ENCODE data around the gene SCAF11. TPM values are rescaled to one million over a fixed set of nuclear protein-coding genes. Genes with fewer than 3 reads are reported as not detected.

SCAF11 gene
- total RNA-seq, 2 experiments from 2014 or later: 107 to 114 TPM

DNA sequence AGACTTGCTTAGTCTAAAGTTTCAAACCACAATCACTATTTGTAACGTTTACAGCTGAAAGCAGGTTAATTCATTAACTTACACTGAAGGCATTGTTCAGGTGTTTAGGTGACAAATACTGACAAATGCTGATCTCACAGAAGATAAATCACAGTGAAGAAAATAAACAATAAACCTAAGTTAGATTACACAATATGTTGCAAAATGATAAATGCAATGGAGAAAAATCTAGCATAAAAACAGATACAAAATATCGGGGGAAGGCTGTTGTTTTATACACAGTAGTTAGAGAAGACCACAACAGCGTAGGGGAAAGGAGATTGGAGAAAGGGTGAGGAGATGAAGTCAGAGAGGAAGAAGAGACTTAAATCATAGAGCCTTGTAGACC is 3.0 kb downstream of the SCAF11 start:
- POLR2A ChIA-PET: no interaction called here
- CTCF ChIA-PET: no interaction called here

DNA sequence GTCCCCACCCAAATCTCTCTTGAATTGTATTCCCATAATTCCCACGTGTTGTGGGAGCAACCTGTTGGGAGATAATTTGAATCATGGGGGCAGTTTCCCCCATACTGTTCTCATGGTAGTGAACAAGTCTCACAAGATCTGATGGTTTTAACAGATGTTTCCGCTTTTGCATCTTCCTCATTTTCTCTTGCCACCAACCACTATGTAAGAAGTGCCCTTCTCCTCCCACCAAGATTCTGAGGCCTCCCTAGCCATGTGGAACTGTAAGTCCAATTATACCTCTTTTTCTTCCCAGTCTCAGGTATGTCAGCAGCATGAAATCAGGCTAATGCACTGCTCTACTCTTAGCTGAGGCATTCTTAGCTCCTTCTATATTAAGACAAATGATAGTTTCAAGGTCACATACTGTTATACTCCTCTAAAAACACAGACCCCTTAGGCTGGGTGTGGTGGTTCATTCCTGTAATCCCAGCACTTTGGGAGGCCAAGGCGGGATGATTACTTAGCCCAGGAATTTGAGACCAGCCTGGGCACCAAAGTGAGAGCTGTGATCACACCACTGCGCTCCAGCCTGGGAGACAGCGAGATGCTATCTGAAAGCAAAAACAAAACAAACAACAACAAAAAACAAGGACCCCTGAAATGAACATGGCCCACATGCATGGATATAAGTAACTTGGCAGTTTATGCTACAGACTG is 3.6 kb downstream of the SCAF11 start:
- POLR2A ChIA-PET: no interaction called here
- CTCF ChIA-PET: no interaction called here

DNA sequence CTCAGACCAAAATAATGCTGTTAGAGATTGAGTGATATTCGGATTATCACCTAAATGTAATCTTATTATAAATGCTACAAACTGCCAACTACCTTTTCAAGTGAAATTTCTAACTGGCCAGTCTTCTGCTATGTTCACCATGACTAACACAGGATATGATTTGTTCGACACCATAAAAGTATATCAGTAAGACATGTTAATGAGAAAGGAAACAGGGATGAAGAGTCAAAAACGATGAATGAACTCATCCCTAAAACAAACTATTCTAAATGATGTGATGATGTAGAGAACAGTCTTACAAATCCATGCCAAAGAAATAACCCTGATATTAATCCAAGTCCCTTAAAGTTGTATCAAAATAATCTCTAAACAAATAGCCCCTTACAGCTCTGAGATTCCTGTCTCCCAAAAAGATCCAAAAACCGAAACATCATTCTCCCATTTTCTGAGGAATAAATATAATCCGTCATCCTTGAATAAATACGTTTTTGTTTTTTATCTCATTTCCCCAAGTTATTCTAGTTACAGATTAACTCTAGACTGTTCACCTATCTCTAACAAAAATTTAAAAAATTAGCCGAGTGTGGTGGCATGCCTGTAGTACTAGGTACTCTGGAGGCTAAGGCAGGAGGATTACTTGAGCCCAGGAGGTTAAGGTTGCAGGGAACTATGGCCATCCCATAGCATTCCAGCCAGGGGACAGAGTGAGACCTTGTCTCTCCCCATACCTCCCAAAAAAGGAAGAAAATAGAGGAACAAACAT is 9.1 kb downstream of the SCAF11 start:
- ChIA-PET CTCF (no interaction called here), POLR2A (no interaction called here)

DNA sequence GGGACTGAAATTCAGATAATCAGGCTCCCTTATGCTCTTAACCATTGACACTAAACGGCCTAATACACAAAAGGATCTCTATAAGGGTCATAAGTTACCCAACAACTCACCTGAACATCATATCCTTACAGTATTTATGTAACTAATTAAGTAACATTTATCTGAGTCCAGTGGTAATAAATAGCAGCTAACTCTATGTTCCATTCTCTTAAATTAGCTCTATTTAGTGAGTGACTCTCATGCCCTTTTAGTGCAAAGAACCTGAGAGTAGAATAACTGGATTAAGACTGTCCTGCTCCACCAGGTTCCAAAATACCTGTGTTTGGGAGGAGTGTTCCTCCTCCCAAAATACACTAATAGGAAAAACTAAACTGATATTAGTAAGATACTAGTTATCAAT is 9.8 kb downstream of the SCAF11 start:
- POLR2A ChIA-PET: no interaction called here
- CTCF ChIA-PET: no interaction called here

GRCh38 chr12:45978108-45978507 is 12.3 kb downstream of the SCAF11 start:
- CTCF ChIA-PET: no interaction called here
- POLR2A ChIA-PET: no interaction called here

GRCh38 chr12:45977620-45978019 is 12.8 kb downstream of the SCAF11 start:
- ChIA-PET POLR2A (no interaction called here), CTCF (no interaction called here)

GRCh38 chr12:45975506-45975905 is 14.9 kb downstream of the SCAF11 start:
- ChIA-PET CTCF (interaction anchor here (1.4 kb wide), 1 partner anchor 247 kb away, joined by 3 read pairs; no protein-coding TSS in a partner anchor), POLR2A (no interaction called here)

- CTCF ChIA-PET: no interaction called here
- POLR2A ChIA-PET: no interaction called here
Measured at GRCh38 chr12:45974883-45975282, 15.5 kb downstream of the SCAF11 start.

- CTCF ChIA-PET: no interaction called here
- POLR2A ChIA-PET: no interaction called here
Measured at GRCh38 chr12:45974171-45974719, 16.1 kb downstream of the SCAF11 start.

DNA sequence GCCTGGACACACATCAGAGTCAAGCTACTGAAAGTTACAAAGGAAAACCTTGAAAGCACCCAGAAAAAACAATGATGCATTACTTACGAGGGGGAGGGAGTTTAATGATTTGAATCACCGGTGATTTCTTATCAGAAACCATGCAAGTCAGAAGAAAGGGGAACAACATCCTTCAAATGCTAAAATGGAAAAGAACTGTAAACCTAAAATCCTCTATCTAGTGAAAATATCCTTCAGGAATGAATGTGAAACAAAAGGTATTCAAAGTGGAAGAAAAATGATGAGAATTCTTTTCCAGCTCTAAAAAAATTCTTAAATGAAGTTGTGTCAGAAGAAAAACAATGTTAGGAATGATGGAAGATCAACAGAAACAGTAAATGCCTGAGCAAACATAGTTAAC is 16.8 kb downstream of the SCAF11 start:
- CTCF ChIA-PET: no interaction called here
- POLR2A ChIA-PET: no interaction called here

DNA sequence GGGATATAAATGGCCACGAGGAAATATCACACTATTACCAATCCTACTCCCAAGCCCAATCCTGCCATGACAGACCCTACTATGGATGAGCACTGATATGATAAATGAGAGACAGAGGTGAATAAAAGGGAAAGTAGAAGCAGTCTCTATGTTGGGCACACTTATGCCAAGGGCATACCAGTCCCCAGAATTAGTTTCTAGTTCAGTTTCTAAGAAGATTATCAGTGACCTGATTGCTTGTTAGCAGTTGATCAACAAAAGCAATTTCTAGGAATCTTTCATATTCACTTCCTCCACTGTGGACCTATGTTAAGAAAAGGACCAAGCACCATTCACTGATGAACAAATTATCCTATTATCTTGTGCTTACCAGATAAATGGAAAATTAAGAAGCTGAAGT is 20.0 kb downstream of the SCAF11 start:
- ChIA-PET CTCF (no interaction called here), POLR2A (no interaction called here)

- ChIA-PET POLR2A (no interaction called here), CTCF (no interaction called here)
Measured at GRCh38 chr12:45969084-45969483, 21.3 kb downstream of the SCAF11 start.

DNA sequence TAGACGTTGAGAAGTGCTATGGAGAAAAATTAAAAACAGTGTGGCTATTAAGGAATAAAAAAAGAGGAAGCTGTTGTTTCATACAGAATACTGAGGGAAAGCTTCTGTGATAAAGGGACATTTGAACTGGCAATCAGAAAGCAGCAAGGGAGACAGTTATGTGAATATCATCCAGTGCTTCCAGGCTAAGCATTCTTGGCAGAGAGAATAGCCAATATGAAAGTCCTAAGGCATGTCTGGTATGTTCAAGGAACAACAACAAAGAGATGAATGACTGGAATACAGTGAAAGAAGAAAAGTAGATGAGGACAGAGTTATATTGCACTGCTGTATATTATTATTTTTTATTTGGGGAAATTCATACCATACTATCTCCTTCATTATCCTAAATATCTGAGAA is 23.9 kb downstream of the SCAF11 start:
- ChIA-PET CTCF (no interaction called here), POLR2A (no interaction called here)

GRCh38 chr12:45962553-45963325 is 27.6 kb downstream of the SCAF11 start:
- CTCF ChIA-PET: no interaction called here
- POLR2A ChIA-PET: no interaction called here

GRCh38 chr12:45959728-45960127 is 30.6 kb downstream of the SCAF11 start:
- CTCF ChIA-PET: no interaction called here
- POLR2A ChIA-PET: no interaction called here

DNA sequence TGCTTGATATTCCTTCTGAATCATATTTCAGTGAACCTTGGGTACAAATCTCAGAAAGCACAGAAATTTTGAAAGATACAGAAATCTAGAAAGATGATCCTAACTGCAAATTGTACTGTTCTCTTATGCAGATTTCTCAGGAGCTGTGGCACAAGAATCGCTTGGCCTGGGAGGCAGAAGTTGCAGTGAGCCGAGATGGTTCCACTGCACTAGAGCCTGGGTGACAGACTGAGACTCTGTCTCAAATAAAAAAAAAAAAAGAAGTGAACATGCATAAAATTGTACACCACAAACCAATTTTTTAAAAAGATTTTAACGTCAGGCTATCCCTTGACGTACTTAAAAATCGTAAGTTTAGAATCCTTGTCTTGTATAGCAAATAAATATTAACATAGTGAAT is 31.3 kb downstream of the SCAF11 start:
- ChIA-PET POLR2A (no interaction called here), CTCF (no interaction called here)

DNA sequence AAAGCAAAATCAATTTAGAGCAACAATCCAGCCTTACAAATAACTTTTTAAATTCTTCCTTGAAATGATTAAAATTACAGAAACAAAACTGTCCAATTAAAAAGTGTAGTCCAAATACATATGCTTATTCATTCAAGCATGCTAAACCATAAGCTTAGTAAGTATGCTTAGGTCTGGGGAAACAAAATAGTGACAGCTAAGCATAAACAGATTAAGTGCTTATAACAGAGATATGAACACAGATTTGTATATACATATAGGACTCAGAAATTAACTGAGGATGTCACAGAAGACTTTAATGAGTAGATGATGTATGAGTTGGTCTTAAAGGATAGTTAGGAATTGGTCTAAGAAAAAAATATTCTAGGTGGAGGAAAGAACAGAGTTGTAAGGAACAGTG is 41.8 kb downstream of the SCAF11 start:
- ChIA-PET POLR2A (no interaction called here), CTCF (no interaction called here)

- ChIA-PET POLR2A (no interaction called here), CTCF (no interaction called here)
Measured at GRCh38 chr12:45946435-45946834, 43.9 kb downstream of the SCAF11 start.

DNA sequence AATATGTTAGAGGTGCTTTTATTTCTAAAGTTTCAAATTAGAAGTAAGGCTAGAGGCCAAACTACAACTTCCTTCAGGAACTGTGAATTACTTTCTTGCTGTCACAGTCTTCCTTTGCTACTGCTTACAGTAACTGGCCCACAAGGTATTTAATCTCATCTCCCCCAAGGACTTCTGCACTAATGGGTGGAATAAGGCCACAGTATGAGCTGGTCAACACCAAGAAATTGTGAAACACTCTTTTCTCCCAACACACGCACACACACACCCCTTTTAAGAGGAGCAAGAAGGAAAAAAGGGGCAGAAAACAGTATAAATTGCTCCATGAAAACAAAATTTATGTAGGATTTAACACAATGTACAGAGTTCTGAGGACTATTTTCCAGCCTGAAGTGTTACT is 45.6 kb downstream of the SCAF11 start:
- ChIA-PET CTCF (no interaction called here), POLR2A (no interaction called here)

DNA sequence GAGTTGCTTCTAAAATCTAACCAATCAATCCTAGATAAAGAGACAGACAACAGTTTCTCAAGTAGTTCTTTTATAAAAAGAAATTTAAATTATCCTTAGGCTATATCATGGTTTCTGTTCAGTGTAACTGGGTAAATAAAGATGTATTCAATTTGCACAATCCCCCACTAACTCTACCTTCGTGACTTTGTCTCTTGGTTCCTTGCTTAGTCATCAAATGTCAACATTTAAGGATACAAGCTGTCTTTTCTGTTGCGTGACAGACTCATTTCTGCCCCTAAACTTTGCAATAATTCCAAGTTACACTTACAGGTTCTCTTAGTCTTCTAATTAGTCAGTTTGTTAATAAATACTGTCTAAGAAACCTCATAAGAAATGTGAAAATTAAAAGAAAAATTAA is 50.6 kb downstream of the SCAF11 start:
- POLR2A ChIA-PET: no interaction called here
- CTCF ChIA-PET: no interaction called here

- POLR2A ChIA-PET: no interaction called here
Measured at GRCh38 chr12:45938566-45938965, 51.8 kb downstream of the SCAF11 start.

More at GRCh38 chr12:45938566-45938965, 51.8 kb downstream of the SCAF11 start:
- CTCF ChIA-PET: no interaction called here

Data from activated CD8-positive, alpha-beta memory T cell treated with anti-CD3 and anti-CD28 coated beads for 36 hours (primary cell).